ENCODE measurements around the gene CNTNAP1. TPM values are rescaled to one million over a fixed set of nuclear protein-coding genes. Genes with fewer than 3 reads are reported as not detected.
A peak's percentile ranks its signal among the peaks of the same experiment; 100 is the strongest.

The CNTNAP1 gene
- total and polyA plus RNA-seq, 10 of the 15 experiments (the other 5 are each of a cell fraction or from before 2014, with no cell fraction given): 0.95 to 29.9 (median 10.4) TPM

DNA sequence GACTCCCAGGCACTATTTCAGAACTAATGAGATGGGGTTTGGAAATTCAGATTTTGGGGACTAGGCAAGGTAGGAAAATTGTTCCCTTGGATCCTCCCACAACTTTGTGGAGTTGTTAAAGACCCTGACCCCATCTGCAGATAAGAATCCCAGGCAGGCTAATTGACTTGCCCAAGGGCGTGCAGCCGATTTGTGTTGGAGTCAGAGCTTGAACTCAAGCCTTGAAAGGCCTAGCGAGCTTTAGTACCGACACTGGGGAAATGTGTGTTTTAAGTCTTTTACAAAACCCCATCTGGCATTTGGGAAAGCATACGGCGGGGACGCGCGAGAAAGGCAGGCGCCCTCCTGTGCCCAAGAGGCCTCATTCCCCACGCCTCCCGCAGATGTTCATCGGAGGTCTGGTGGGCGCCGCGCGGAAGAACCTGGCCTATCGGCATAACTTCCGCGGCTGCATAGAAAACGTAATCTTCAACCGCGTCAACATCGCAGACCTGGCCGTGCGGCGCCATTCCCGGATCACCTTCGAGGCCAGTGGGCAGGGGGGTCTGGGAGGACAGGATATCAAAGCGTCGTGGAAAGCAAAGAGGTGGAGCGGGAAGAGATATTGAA, 4.3 kb downstream of the CNTNAP1 start (continued):
- TF ChIP-seq, protein P1, sequence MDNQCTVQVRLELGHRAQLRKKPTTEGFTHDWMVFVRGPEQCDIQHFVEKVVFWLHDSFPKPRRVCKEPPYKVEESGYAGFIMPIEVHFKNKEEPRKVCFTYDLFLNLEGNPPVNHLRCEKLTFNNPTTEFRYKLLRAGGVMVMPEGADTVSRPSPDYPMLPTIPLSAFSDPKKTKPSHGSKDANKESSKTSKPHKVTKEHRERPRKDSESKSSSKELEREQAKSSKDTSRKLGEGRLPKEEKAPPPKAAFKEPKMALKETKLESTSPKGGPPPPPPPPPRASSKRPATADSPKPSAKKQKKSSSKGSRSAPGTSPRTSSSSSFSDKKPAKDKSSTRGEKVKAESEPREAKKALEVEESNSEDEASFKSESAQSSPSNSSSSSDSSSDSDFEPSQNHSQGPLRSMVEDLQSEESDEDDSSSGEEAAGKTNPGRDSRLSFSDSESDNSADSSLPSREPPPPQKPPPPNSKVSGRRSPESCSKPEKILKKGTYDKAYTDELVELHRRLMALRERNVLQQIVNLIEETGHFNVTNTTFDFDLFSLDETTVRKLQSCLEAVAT (IDR thresholded peaks at IDR 0.05): peak; percentile 41; the same call in 1 of the 2 replicates

DNA sequence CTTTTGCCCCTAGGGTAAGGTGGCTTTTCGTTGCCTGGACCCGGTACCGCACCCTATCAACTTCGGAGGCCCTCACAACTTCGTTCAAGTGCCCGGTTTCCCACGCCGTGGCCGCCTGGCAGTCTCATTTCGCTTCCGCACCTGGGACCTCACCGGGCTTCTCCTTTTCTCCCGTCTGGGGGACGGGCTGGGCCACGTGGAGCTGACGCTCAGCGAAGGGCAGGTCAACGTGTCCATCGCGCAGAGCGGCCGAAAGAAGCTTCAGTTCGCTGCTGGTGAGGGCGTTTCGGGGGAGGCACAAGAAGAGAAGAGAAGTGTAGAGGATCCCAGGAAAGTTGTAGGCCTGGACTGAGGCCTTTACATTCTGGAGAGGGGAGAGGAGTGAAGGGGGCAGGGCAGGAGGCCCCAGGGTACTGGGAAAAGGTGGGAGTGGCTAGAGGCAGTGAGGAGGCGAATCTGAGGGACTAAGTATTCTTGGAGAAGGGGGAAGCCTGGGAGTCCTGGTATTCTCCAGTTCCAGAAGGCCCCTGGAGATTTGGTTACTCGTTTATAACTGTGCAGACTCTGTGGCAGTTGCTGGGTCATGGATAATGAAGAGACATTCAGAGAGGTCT, 5.5 kb downstream of the CNTNAP1 start:
- Histone ChIP-seq H4K20me1 (ENCODE audit: control insufficient read depth, insufficient read depth) (no peaks in the 10 kb centered on the region), H3K4me1 (ENCODE audit: control insufficient read depth, insufficient read depth, low read length) (no peaks in the 10 kb centered on the region), H3K9ac (ENCODE audit: control insufficient read depth, insufficient read depth, low read length) (no peak overlapping the region), H2AFZ (ENCODE audit: control insufficient read depth, low read depth, low read length) (no peak overlapping the region), H3K27me3 (replicated peaks in 1 of 2; ENCODE audit: control insufficient read depth in 2 of 2, insufficient read depth in 2 of 2, low read length in 1 of 2) (no peaks in the 10 kb centered on the region), H3K4me2 (ENCODE audit: control insufficient read depth, insufficient read depth) (no peak overlapping the region), H3K36me3 (ENCODE audit: control insufficient read depth in 2 of 2, insufficient read depth in 2 of 2, low read length in 1 of 2) (peaks cover 11 to 12% of the 10 kb centered on the region in 2 experiments; a peak in 3 of 4 replicates), H3K27ac (ENCODE audit: control insufficient read depth, insufficient read depth) (no peak overlapping the region), H3K79me2 (ENCODE audit: control insufficient read depth, insufficient read depth, low read length) (peaks cover 11% of the 10 kb centered on the region), H3K4me3 (no peak overlapping the region), H3K9me3 (replicated peaks; ENCODE audit: control insufficient read depth, insufficient read depth, low read length) (no peaks in the 10 kb centered on the region; the same call in 2 of the 3 replicates)
- ChIA-PET CTCF (no interaction called here), RAD21 (ENCODE audit: unreplicated experiment) (no interaction called here), POLR2A (no interaction called here), SMC1A (ENCODE audit: uncharacterized antibody, unreplicated experiment) (no interaction called here)
- DNase-seq (ENCODE audit: low read depth, low spot score): no peak
- 90% methylated on average over 26 of the region's 27 CpGs for WGBS (ENCODE audit: insufficient coverage, insufficient replicate concordance, low lambda C conversion rate, missing lambda C conversion rate)
- intact Hi-C loops (cut with micrococcal nuclease; ENCODE audit: unreplicated experiment) (no loop called here), in situ Hi-C loops (cut with MboI) (no loop called here)
- FAIRE-seq: no peak
- no peak for ATAC-seq
- BruUV-seq (replicated peaks): no TSS peak
- no peak for TF ChIP-seq MYB (IDR thresholded peaks at IDR 0.05; ENCODE audit: borderline replicate concordance, low read depth, low read length)
- TF ChIP-seq ZBED1 (IDR thresholded peaks at IDR 0.05; ENCODE audit: borderline replicate concordance): no peak
- TF ChIP-seq NRF1 (conservative IDR thresholded peaks at IDR 0.05; ENCODE audit: low read depth, low read length): no peak
- TF ChIP-seq POU2F2 (IDR thresholded peaks at IDR 0.05; ENCODE audit: borderline replicate concordance, low read depth, low read length): no peak
- TF ChIP-seq KDM1A (IDR thresholded peaks at IDR 0.05; ENCODE audit: borderline replicate concordance): no peak
- TF ChIP-seq, protein P2, sequence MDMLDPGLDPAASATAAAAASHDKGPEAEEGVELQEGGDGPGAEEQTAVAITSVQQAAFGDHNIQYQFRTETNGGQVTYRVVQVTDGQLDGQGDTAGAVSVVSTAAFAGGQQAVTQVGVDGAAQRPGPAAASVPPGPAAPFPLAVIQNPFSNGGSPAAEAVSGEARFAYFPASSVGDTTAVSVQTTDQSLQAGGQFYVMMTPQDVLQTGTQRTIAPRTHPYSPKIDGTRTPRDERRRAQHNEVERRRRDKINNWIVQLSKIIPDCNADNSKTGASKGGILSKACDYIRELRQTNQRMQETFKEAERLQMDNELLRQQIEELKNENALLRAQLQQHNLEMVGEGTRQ (IDR thresholded peaks at IDR 0.05; ENCODE audit: borderline replicate concordance, low read depth, low read length): no peak
- TF ChIP-seq POLR2AphosphoS2 (IDR thresholded peaks at IDR 0.05; ENCODE audit: low read depth, low read length): no peak

All from GM12878 (cell line).